Measurements from ENCODE around the gene CRADD. TPM values are rescaled to one million over a fixed set of nuclear protein-coding genes. Genes with fewer than 3 reads are reported as not detected.

The CRADD gene
- total RNA-seq, 1 donor from 2014 or later: 41.2 TPM

- peaks cover 21% of the 10 kb centered on the region for H3K9me3 Mint-ChIP-seq
- H3K79me2 ChIP-seq (ENCODE audit: low read depth): no peaks in the 10 kb centered on the region
- H3K27me3 ChIP-seq: no peaks in the 10 kb centered on the region
- no peak overlapping the region for H3K27ac Mint-ChIP-seq
- H3K36me3 ChIP-seq: no peaks in the 10 kb centered on the region
- H2AFZ ChIP-seq (replicated peaks): no peak overlapping the region
- no peak overlapping the region for H3K4me3 Mint-ChIP-seq
- TF ChIP-seq EZH2 (IDR thresholded peaks at IDR 0.05): no peak
- TF ChIP-seq, protein P1, sequence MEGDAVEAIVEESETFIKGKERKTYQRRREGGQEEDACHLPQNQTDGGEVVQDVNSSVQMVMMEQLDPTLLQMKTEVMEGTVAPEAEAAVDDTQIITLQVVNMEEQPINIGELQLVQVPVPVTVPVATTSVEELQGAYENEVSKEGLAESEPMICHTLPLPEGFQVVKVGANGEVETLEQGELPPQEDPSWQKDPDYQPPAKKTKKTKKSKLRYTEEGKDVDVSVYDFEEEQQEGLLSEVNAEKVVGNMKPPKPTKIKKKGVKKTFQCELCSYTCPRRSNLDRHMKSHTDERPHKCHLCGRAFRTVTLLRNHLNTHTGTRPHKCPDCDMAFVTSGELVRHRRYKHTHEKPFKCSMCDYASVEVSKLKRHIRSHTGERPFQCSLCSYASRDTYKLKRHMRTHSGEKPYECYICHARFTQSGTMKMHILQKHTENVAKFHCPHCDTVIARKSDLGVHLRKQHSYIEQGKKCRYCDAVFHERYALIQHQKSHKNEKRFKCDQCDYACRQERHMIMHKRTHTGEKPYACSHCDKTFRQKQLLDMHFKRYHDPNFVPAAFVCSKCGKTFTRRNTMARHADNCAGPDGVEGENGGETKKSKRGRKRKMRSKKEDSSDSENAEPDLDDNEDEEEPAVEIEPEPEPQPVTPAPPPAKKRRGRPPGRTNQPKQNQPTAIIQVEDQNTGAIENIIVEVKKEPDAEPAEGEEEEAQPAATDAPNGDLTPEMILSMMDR (IDR thresholded peaks at IDR 0.05): no peak
- no peak for TF ChIP-seq EZH2phosphoT487 (IDR thresholded peaks at IDR 0.05)
- peaks cover 2% of the 10 kb centered on the region for H3K4me1 ChIP-seq
- no peak overlapping the region for H3K4me3 ChIP-seq
- peaks cover 2% of the 10 kb centered on the region for H3F3A ChIP-seq (ENCODE audit: low read depth)
- no peak for DNase-seq (ENCODE audit: low spot score)
- H3K4me1 Mint-ChIP-seq: no peaks in the 10 kb centered on the region
- H3K36me3 Mint-ChIP-seq: peaks cover 6% of the 10 kb centered on the region
- H3K27me3 Mint-ChIP-seq (ENCODE audit: insufficient read depth, low read depth): peaks cover 2% of the 10 kb centered on the region
- H4K20me1 ChIP-seq (ENCODE audit: low read depth): no peaks in the 10 kb centered on the region
- H3K9ac ChIP-seq: no peak overlapping the region
- no peaks in the 10 kb centered on the region for H3K9me3 ChIP-seq (ENCODE audit: low read depth)
- H3K27ac ChIP-seq: no peak overlapping the region
- no peak overlapping the region for H3K4me2 ChIP-seq
Measured at GRCh38 chr12:93719710-93720109, 42.5 kb downstream of the CRADD start.

- TF ChIP-seq, protein P1 (IDR thresholded peaks at IDR 0.05): no peak
- TF ChIP-seq EZH2phosphoT487 (IDR thresholded peaks at IDR 0.05) (no peak), EZH2 (IDR thresholded peaks at IDR 0.05) (no peak)
- no peak overlapping the region for H2AFZ ChIP-seq (replicated peaks)
- H3K4me1 Mint-ChIP-seq: no peaks in the 10 kb centered on the region
- H3K36me3 Mint-ChIP-seq: peaks cover 6% of the 10 kb centered on the region
- H3K79me2 ChIP-seq (ENCODE audit: low read depth): no peaks in the 10 kb centered on the region
- no peaks in the 10 kb centered on the region for H3K9me3 ChIP-seq (ENCODE audit: low read depth)
- peaks cover 21% of the 10 kb centered on the region for H3K9me3 Mint-ChIP-seq
- no peak overlapping the region for H3K4me3 ChIP-seq
- H3K9ac ChIP-seq: no peak overlapping the region
- no peak for DNase-seq (ENCODE audit: low spot score)
- H3F3A ChIP-seq (ENCODE audit: low read depth): no peaks in the 10 kb centered on the region
- no peaks in the 10 kb centered on the region for H4K20me1 ChIP-seq (ENCODE audit: low read depth)
- no peaks in the 10 kb centered on the region for H3K36me3 ChIP-seq
- no peak overlapping the region for H3K27ac ChIP-seq
- peaks cover 2% of the 10 kb centered on the region for H3K27me3 Mint-ChIP-seq (ENCODE audit: insufficient read depth, low read depth)
- no peak overlapping the region for H3K4me3 Mint-ChIP-seq
- no peaks in the 10 kb centered on the region for H3K4me1 ChIP-seq
- H3K27ac Mint-ChIP-seq: no peak overlapping the region
- no peak overlapping the region for H3K4me2 ChIP-seq
- no peaks in the 10 kb centered on the region for H3K27me3 ChIP-seq
Measured at GRCh38 chr12:93720559-93720958, 43.4 kb downstream of the CRADD start.

- no peak for DNase-seq (ENCODE audit: low spot score)
- no peak overlapping the region for H3K4me2 ChIP-seq
- Mint-ChIP-seq H3K27ac (no peak overlapping the region), H3K27me3 (ENCODE audit: insufficient read depth, low read depth) (peaks cover 2% of the 10 kb centered on the region), H3K4me1 (peaks cover 4% of the 10 kb centered on the region), H3K4me3 (no peak overlapping the region), H3K9me3 (peaks cover 21% of the 10 kb centered on the region), H3K36me3 (peaks cover 6% of the 10 kb centered on the region)
- no peak overlapping the region for H2AFZ ChIP-seq (replicated peaks)
- H3K79me2 ChIP-seq (ENCODE audit: low read depth): no peaks in the 10 kb centered on the region
- H3K9me3 ChIP-seq (ENCODE audit: low read depth): no peaks in the 10 kb centered on the region
- H3F3A ChIP-seq (ENCODE audit: low read depth): no peaks in the 10 kb centered on the region
- TF ChIP-seq EZH2 (IDR thresholded peaks at IDR 0.05) (no peak), EZH2phosphoT487 (IDR thresholded peaks at IDR 0.05) (no peak)
- TF ChIP-seq, protein P1 (IDR thresholded peaks at IDR 0.05): no peak
- H4K20me1 ChIP-seq (ENCODE audit: low read depth): no peaks in the 10 kb centered on the region
- no peaks in the 10 kb centered on the region for H3K27me3 ChIP-seq
- H3K36me3 ChIP-seq: no peaks in the 10 kb centered on the region
- H3K4me1 ChIP-seq: peaks cover 3% of the 10 kb centered on the region
- H3K9ac ChIP-seq: no peak overlapping the region
- no peak overlapping the region for H3K27ac ChIP-seq
- no peak overlapping the region for H3K4me3 ChIP-seq
Measured at GRCh38 chr12:93722179-93722578, 45.0 kb downstream of the CRADD start.
